Prostate gland (tissue), 2 donors: ENCODE results near the gene FOXD4L3.
"Not testable (repeated sequence)": the region's sequence is repeated elsewhere in the genome, so short reads cannot be mapped to it uniquely, and the experiment has no call there.

Experiments
- POLR2AphosphoS5 ChIP-seq: sonication (generic); formaldehyde crosslinking; IDR thresholded peaks from one replicate; pipeline ENCODE4 v1.6.1; 2017; ENCODE audit warnings: antibody characterized with exemption
- TF ChIP-seq, protein P1 (sequence below), 4 experiments: fragments of 200-600 bp in 2 of 4; fragments of 450-650 bp in 2 of 4; sonication (generic) in 2 of 4; IDR thresholded peaks; 1 replicate in 3 of 4; 2 replicates in 1 of 4; pipeline ENCODE4 v1.5.1; 2016 to 2019; ENCODE audit warnings: antibody characterized with exemption in 4 of 4, mild to moderate bottlenecking in 2 of 4, moderate library complexity in 2 of 4

DNA sequence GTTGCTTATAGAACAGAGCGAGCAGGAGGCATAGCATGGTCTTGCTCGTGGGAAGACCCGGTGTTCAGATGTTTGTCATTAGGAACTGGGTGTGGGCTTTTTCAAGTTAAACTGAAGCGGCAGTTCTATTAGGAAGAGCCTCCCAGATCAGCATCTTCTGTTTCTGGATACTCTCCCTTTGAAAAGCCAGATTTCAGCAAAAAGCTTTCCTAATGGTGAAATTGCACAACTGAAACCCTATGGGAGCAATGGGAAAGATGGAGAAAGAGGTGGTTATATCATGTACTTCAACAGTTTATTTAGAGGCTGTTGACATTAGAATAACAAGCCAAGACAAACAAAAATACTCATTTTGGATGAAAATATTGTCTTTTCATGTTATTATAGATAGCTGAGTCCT, 41.3 kb downstream of the FOXD4L3 start:
- TF ChIP-seq, protein P1, sequence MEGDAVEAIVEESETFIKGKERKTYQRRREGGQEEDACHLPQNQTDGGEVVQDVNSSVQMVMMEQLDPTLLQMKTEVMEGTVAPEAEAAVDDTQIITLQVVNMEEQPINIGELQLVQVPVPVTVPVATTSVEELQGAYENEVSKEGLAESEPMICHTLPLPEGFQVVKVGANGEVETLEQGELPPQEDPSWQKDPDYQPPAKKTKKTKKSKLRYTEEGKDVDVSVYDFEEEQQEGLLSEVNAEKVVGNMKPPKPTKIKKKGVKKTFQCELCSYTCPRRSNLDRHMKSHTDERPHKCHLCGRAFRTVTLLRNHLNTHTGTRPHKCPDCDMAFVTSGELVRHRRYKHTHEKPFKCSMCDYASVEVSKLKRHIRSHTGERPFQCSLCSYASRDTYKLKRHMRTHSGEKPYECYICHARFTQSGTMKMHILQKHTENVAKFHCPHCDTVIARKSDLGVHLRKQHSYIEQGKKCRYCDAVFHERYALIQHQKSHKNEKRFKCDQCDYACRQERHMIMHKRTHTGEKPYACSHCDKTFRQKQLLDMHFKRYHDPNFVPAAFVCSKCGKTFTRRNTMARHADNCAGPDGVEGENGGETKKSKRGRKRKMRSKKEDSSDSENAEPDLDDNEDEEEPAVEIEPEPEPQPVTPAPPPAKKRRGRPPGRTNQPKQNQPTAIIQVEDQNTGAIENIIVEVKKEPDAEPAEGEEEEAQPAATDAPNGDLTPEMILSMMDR (IDR thresholded peaks at IDR 0.05): not testable (repeated sequence)
- TF ChIP-seq POLR2AphosphoS5: not testable (repeated sequence)
